Measurements from ENCODE around the gene BRCA2. TPM values are rescaled to one million over a fixed set of nuclear protein-coding genes. Genes with fewer than 3 reads are reported as not detected.

Gene BRCA2
- total and polyA plus RNA-seq, 9 of the 15 experiments (the other 6 are each of a cell fraction or from before 2014, with no cell fraction given), result 4.1 to 17.3 (median 5.8) TPM

- H3K4me2 ChIP-seq (ENCODE audit: insufficient read depth, low read length), result no peak overlapping the region
- intact Hi-C loops (cut with micrococcal nuclease), result no loop called here
- TF ChIP-seq ZKSCAN1 (IDR thresholded peaks at IDR 0.05; ENCODE audit: low read depth, low read length) (no peak), THRA (IDR thresholded peaks at IDR 0.05) (no peak), MITF (IDR thresholded peaks at IDR 0.05) (no peak), CCAR2 (IDR thresholded peaks at IDR 0.05; ENCODE audit: low read depth, low read length) (no peak), ZNF780A (CRISPR knock-in tag; IDR thresholded peaks at IDR 0.05) (no peak), FOXP1 (CRISPR knock-in tag; IDR thresholded peaks at IDR 0.05) (no peak), ARID2 (IDR thresholded peaks at IDR 0.05) (no peak), IFI16 (CRISPR knock-in tag; IDR thresholded peaks at IDR 0.05) (no peak), GATAD2A (IDR thresholded peaks at IDR 0.05) (no peak), ZNF512 (tag; IDR thresholded peaks at IDR 0.05) (no peak), POLR3A (IDR thresholded peaks at IDR 0.05; ENCODE audit: borderline replicate concordance, extremely low read depth, insufficient read depth, insufficient read length) (no peak), BDP1 (IDR thresholded peaks at IDR 0.05; ENCODE audit: insufficient read depth, insufficient read length) (no peak), SRSF1 (IDR thresholded peaks at IDR 0.05; ENCODE audit: low read depth, low read length) (no peak), FOXJ2 (tag; IDR thresholded peaks at IDR 0.05) (no peak), HMBOX1 (IDR thresholded peaks at IDR 0.05) (no peak)
Measured at GRCh38 chr13:32334671-32335070, 19.4 kb downstream of the BRCA2 start.

More at GRCh38 chr13:32334671-32335070, 19.4 kb downstream of the BRCA2 start:
- BruUV-seq (replicated peaks), result no TSS peak
- Histone ChIP-seq H2AFZ (ENCODE audit: low read depth, low read length) (no peak overlapping the region), H3K36me3 (ENCODE audit: control insufficient read depth, insufficient read depth, low read length) (peaks cover 57% of the 10 kb centered on the region), H4K20me1 (replicated peaks; ENCODE audit: control insufficient read depth, insufficient read depth, low read length) (no peaks in the 10 kb centered on the region), H3K9ac (ENCODE audit: insufficient read depth in 1 of 2, low read depth in 2 of 2, low read length in 2 of 2) (no peak overlapping the region), H3K9me1 (ENCODE audit: control insufficient read depth, insufficient read depth, low read length) (no peaks in the 10 kb centered on the region), H3K79me2 (ENCODE audit: control insufficient read depth, insufficient read depth, low read length) (no peaks in the 10 kb centered on the region), H3K27me3 (ENCODE audit: control insufficient read depth in 2 of 2, insufficient read depth in 2 of 2, low read length in 2 of 2) (no peaks in the 10 kb centered on the region), H3K4me1 (replicated peaks in 1 of 2; ENCODE audit: control insufficient read depth in 2 of 2, insufficient read depth in 2 of 2, low read length in 2 of 2) (no peaks in the 10 kb centered on the region), H3K9me3 (replicated peaks; ENCODE audit: control insufficient read depth, insufficient read depth, low read depth, low read length) (peaks cover 6% of the 10 kb centered on the region; the same call in 1 of the 2 replicates), H3K27ac (ENCODE audit: extremely low read depth, low read depth, low read length) (no peak overlapping the region), H3K4me3 (no peak overlapping the region)
- in situ Hi-C loops (cut with MboI), result no loop called here
- WGBS (ENCODE audit: insufficient coverage, low coverage, missing lambda C conversion rate), result 100% methylated on average over 2 of the region's 2 CpGs
- ATAC-seq, result no peak
- DNase-seq (ENCODE audit: extremely low read depth in 1 of 4, low spot score in 3 of 4), result no peak
- ChIA-PET CTCF (ENCODE audit: low intra/inter-chr PET ratio) (no interaction called here), POLR2A (interaction anchor here (1.2 kb wide), 1 partner anchor 19 kb away, joined by 4 read pairs; the partner anchor contains the start of gene BRCA2)
- FAIRE-seq, result no peak
